Measurements from ENCODE around the gene SCOC. TPM values are rescaled to one million over a fixed set of nuclear protein-coding genes. Genes with fewer than 3 reads are reported as not detected.

SCOC gene
- 16.7 and 39.4 TPM in 2 replicates for polyA plus RNA-seq (2011; rRNA removed)
- polyA minus RNA-seq (2011; rRNA and poly(A)+ RNA removed) = 5.0 and 5.2 TPM in 2 replicates

GRCh38 chr4:140373328-140374129 is at the start of gene SCOC:
TSS of gene SCOC (plus strand) at chr4:140373646. CDS start at chr4:140379171, 5,525 bp downstream.
- Histone ChIP-seq H3K4me3 (ENCODE audit: low read depth, low read length) (peak within 1 kb of the TSS; percentile 96), H3K27me3 (ENCODE audit: control insufficient read depth, insufficient read depth, low read length) (no peaks in the 10 kb centered on the region), H3K36me3 (ENCODE audit: control insufficient read depth, insufficient read depth, low read length) (no peaks in the 10 kb centered on the region)
- DNase-seq (ENCODE audit: low read depth) = peak; percentile 97
- POLR2A ChIA-PET = interaction anchor here (0.8 kb wide), 1 partner anchor 622 kb away, joined by 5 read pairs; no protein-coding TSS in a partner anchor
- CTCF ChIA-PET = interaction anchor here (0.6 to 2.9 kb wide), 7 partner anchors 9 to 339 kb away, joined by 3 to 43 read pairs (median 3); partner anchors contain the start of gene ELMOD2
- TF ChIP-seq CTCF (IDR thresholded peaks at IDR 0.05; ENCODE audit: insufficient read depth, low read depth, low read length) = no peak

GRCh38 chr4:140326395-140326993 is 47.0 kb upstream of the SCOC start:
- no peak overlapping the region for H3K4me3 ChIP-seq (ENCODE audit: low read depth, low read length)
- POLR2A ChIA-PET = interaction anchor here (0.6 kb wide), 1 partner anchor 274 kb away, joined by 4 read pairs; no protein-coding TSS in a partner anchor
- DNase-seq (ENCODE audit: low read depth) = no peak
- CTCF ChIA-PET = interaction anchor here (0.6 to 5.7 kb wide), 37 partner anchors 9 to 675 kb away, joined by 3 to 29 read pairs (median 3); no protein-coding TSS in a partner anchor
- H3K36me3 ChIP-seq (ENCODE audit: control insufficient read depth, insufficient read depth, low read length) = no peaks in the 10 kb centered on the region
- TF ChIP-seq CTCF (IDR thresholded peaks at IDR 0.05; ENCODE audit: insufficient read depth, low read depth, low read length) = peak; percentile 83
- no peaks in the 10 kb centered on the region; the same call in 1 of the 2 replicates for H3K27me3 ChIP-seq (ENCODE audit: control insufficient read depth, insufficient read depth, low read length)

- no peak overlapping the region for H3K4me3 ChIP-seq (ENCODE audit: low read depth, low read length)
- ChIA-PET POLR2A (no interaction called here), CTCF (interaction anchor here (0.6 to 5.7 kb wide), 22 partner anchors 10 to 673 kb away, joined by 3 to 24 read pairs (median 4); partner anchors contain the start of gene ELMOD2)
- DNase-seq (ENCODE audit: low read depth) = no peak
- H3K36me3 ChIP-seq (ENCODE audit: control insufficient read depth, insufficient read depth, low read length) = no peaks in the 10 kb centered on the region
- no peaks in the 10 kb centered on the region; the same call in 1 of the 2 replicates for H3K27me3 ChIP-seq (ENCODE audit: control insufficient read depth, insufficient read depth, low read length)
- peak; percentile 57 for TF ChIP-seq CTCF (IDR thresholded peaks at IDR 0.05; ENCODE audit: insufficient read depth, low read depth, low read length)
These were observed 43.0 kb upstream of the SCOC start for GRCh38 chr4:140330311-140330900.

GRCh38 chr4:140331245-140331644 is 42.2 kb upstream of the SCOC start:
- Histone ChIP-seq H3K27me3 (ENCODE audit: control insufficient read depth, insufficient read depth, low read length) (no peaks in the 10 kb centered on the region; the same call in 1 of the 2 replicates), H3K36me3 (ENCODE audit: control insufficient read depth, insufficient read depth, low read length) (no peaks in the 10 kb centered on the region), H3K4me3 (ENCODE audit: low read depth, low read length) (no peak overlapping the region)
- TF ChIP-seq CTCF (IDR thresholded peaks at IDR 0.05; ENCODE audit: insufficient read depth, low read depth, low read length) = no peak
- no peak for DNase-seq (ENCODE audit: low read depth)
- POLR2A ChIA-PET = no interaction called here
- CTCF ChIA-PET = interaction anchor here (0.9 to 5.7 kb wide), 10 partner anchors 10 to 674 kb away, joined by 3 to 24 read pairs (median 5); partner anchors contain the start of gene ELMOD2
